ENCODE results near the gene AMZ1. TPM values are rescaled to one million over a fixed set of nuclear protein-coding genes. Genes with fewer than 3 reads are reported as not detected.

The AMZ1 gene
- total RNA-seq, 1 experiment from 2014 or later = 0.74 TPM

GRCh38 chr7:2658941-2659340 is 29.1 kb upstream of the AMZ1 start:
- no peaks in the 10 kb centered on the region; the same call in 1 of the 2 replicates for H3K27me3 Mint-ChIP-seq (ENCODE audit: low read depth)
- WGBS (ENCODE audit: extremely low coverage, insufficient read length, low lambda C conversion rate) = no CpG with 5 or more reads among the region's 15 CpGs
- H4K20me1 ChIP-seq (ENCODE audit: control insufficient read depth, insufficient read depth, insufficient read length) = no peaks in the 10 kb centered on the region

More at GRCh38 chr7:2658941-2659340, 29.1 kb upstream of the AMZ1 start:
- Histone ChIP-seq H2BK12ac (ENCODE audit: insufficient read length, low read depth, low read length) (no peak overlapping the region), H3K79me2 (ENCODE audit: insufficient read depth, low read length) (no peaks in the 10 kb centered on the region), H3K27me3 (ENCODE audit: insufficient read depth, low read length) (no peaks in the 10 kb centered on the region), H4K5ac (ENCODE audit: insufficient read length, low read depth, low read length) (no peak overlapping the region), H3K23ac (ENCODE audit: insufficient read length, low read depth, low read length) (no peak overlapping the region), H2BK5ac (ENCODE audit: insufficient read length, low read length) (no peak overlapping the region), H3K4ac (ENCODE audit: low read depth, low read length) (no peak overlapping the region), H3K79me1 (ENCODE audit: insufficient read depth, low read depth, low read length, poor library complexity, severe bottlenecking) (no peaks in the 10 kb centered on the region), H3K23me2 (ENCODE audit: insufficient read length, low read depth, low read length, poor library complexity, severe bottlenecking) (no peaks in the 10 kb centered on the region), H3K9me3 (ENCODE audit: control insufficient read depth, low read depth, low read length) (no peaks in the 10 kb centered on the region), H3K9ac (ENCODE audit: extremely low read depth, insufficient read length, low read length) (no peak overlapping the region), H2BK20ac (ENCODE audit: low read depth, low read length, poor library complexity, severe bottlenecking) (no peak overlapping the region), H3K4me2 (ENCODE audit: insufficient read depth, insufficient read length, low read length) (no peak overlapping the region), H2AK5ac (ENCODE audit: insufficient read length, low read length) (no peak overlapping the region), H2AFZ (ENCODE audit: low read length) (no peak overlapping the region), H3T11ph (ENCODE audit: low read length) (no peak overlapping the region), H3K56ac (ENCODE audit: insufficient read length, low read depth, low read length) (no peak overlapping the region), H2BK120ac (ENCODE audit: low read depth, low read length, poor library complexity, severe bottlenecking) (no peak overlapping the region), H3K27ac (ENCODE audit: insufficient read length, low read depth, low read length) (no peak overlapping the region), H2BK15ac (ENCODE audit: low read depth, low read length) (no peak overlapping the region), H3K18ac (ENCODE audit: insufficient read length, low read depth, low read length) (no peak overlapping the region), H4K8ac (replicated peaks; ENCODE audit: insufficient read length, low read depth, low read length) (no peak overlapping the region), H3K14ac (ENCODE audit: insufficient read depth, low read length) (no peak overlapping the region), H4K91ac (ENCODE audit: insufficient read length, low read depth, low read length) (no peak overlapping the region), H3K4me1 (ENCODE audit: insufficient read depth, low read length) (no peaks in the 10 kb centered on the region)
- Mint-ChIP-seq H3K27ac (no peak overlapping the region), H3K36me3 (ENCODE audit: insufficient read depth in 1 of 3, low read depth in 3 of 3) (peaks cover 8 to 32% (median 22%) of the 10 kb centered on the region in 3 experiments), H3K4me1 (0 out of 4 replicates have a peak, but pooled peaks cover 2 to 4% of the 10 kb centered on the region in 2 experiments), H3K9me3 (no peaks in the 10 kb centered on the region; a peak in 1 of 5 replicates), H3K4me3 (no peak overlapping the region)
- TF ChIP-seq CTCF (conservative IDR thresholded peaks at IDR 0.05) = no peak
- no peak for DNase-seq

Data from H9 (cell line).